B cell (primary cell): Measurements from ENCODE around the gene TUT7. TPM values are rescaled to one million over a fixed set of nuclear protein-coding genes. Genes with fewer than 3 reads are reported as not detected.

ENCODE experiments used
- ATAC-seq: fragments of 200-7000 bp; cut with Tn5 transposase; one replicate; pipeline ENCODE4 v1.10.0; 2021; ENCODE audit warnings: low read depth, mild to moderate bottlenecking, moderate number of reproducible peaks, moderate library complexity
- CTCF ChIA-PET: fragments of 350-600 bp; sonication (Branson Sonifier 250); formaldehyde crosslinking; loops from one replicate; lab custom pipeline; 2021; ENCODE audit warnings: antibody characterized with exemption, inconsistent platforms; lab: Charles Lee
- POLR2A ChIA-PET: fragments of 350-600 bp; sonication (Branson Sonifier 250); formaldehyde crosslinking; loops from one replicate; lab custom pipeline; 2021; ENCODE audit warnings: antibody characterized with exemption; lab: Charles Lee
- DNase-seq: peaks from one replicate; pipeline ENCODE4 v3.0.0; 2013
- H2AFZ ChIP-seq: 2 replicates; pipeline ENCODE4 v1.6.1; 2012; ENCODE audit warnings: mild to moderate bottlenecking, low read depth, low read length; ENCODE audit not compliant: insufficient read depth, poor library complexity, severe bottlenecking
- H3K27ac ChIP-seq, 2 donors: 1 replicate in 1 of 2; 2 replicates in 1 of 2; pipeline ENCODE4 v1.5.1; 2012 to 2013; ENCODE audit warnings: low read length in 2 of 2, mild to moderate bottlenecking in 2 of 2, moderate library complexity in 1 of 2
- H3K27me3 ChIP-seq, 4 experiments: fragments of 200-600 bp in 1 of 4; sonication (generic) in 1 of 4; replicated peaks in 1 of 4; 1 replicate in 2 of 4; 2 replicates in 2 of 4; pipeline versions ENCODE4 v1.6.1 to v1.7.0; 2013 to 2016; ENCODE audit warnings: low read length in 3 of 4, mild to moderate bottlenecking in 2 of 4, mixed read lengths in 1 of 4, moderate library complexity in 1 of 4; ENCODE audit not compliant: insufficient read depth in 4 of 4, control insufficient read depth in 3 of 4; ENCODE audit errors: control extremely low read depth in 1 of 4
- H3K36me3 ChIP-seq, 2 experiments: replicated peaks in 1 of 2; 1 replicate in 1 of 2; 2 replicates in 1 of 2; pipeline versions ENCODE4 v1.6.1 to v1.7.1; 2013; ENCODE audit warnings: low read length in 1 of 2; ENCODE audit not compliant: insufficient read depth in 2 of 2, control insufficient read depth in 1 of 2; ENCODE audit errors: control extremely low read depth in 1 of 2, extremely low read depth in 1 of 2
- H3K4me1 ChIP-seq, 2 donors: fragments of 200-600 bp in 1 of 2; sonication (generic) in 1 of 2; 1 replicate in 1 of 2; 2 replicates in 1 of 2; pipeline versions ENCODE4 v1.5.1 to v1.6.1; 2013 to 2017; ENCODE audit warnings: low read length in 2 of 2; ENCODE audit not compliant: control insufficient read depth in 2 of 2, insufficient read depth in 2 of 2
- H3K4me2 ChIP-seq: replicated peaks from 2 replicates; pipeline ENCODE3; 2012; ENCODE audit warnings: mild to moderate bottlenecking, low read depth, low read length; ENCODE audit not compliant: poor library complexity, severe bottlenecking
- H3K4me3 ChIP-seq, 5 experiments: fragments of 200-600 bp in 1 of 5; sonication (generic) in 1 of 5; 1 replicate in 3 of 5; 2 replicates in 2 of 5; pipeline versions ENCODE4 v1.5.1 to v1.7.0; 2011 to 2016; ENCODE audit warnings: low read length in 4 of 5, mild to moderate bottlenecking in 4 of 5, low read depth in 2 of 5, control low read depth in 1 of 5, moderate library complexity in 1 of 5; ENCODE audit not compliant: insufficient read depth in 1 of 5; ENCODE audit errors: control extremely low read depth in 1 of 5, extremely low read depth in 1 of 5
- H3K79me2 ChIP-seq: fragments of 200-600 bp; sonication (generic); one replicate; pipeline ENCODE4 v1.6.0; 2016; ENCODE audit warnings: low read length; ENCODE audit not compliant: control insufficient read depth, insufficient read depth
- H3K9ac ChIP-seq: fragments of 200-600 bp; sonication (generic); 2 replicates; pipeline ENCODE4 v1.6.1; 2017; ENCODE audit warnings: mild to moderate bottlenecking, low read length, moderate library complexity
- H3K9me3 ChIP-seq, 3 donors: one replicate each; pipeline versions ENCODE4 v1.6.1 to v1.7.1; 2013; ENCODE audit warnings: low read length in 2 of 3; ENCODE audit not compliant: control insufficient read depth in 2 of 3, insufficient read depth in 1 of 3; ENCODE audit errors: control extremely low read depth in 1 of 3
- H4K20me1 ChIP-seq: 2 replicates; pipeline ENCODE4 v1.6.0; 2012; ENCODE audit warnings: mild to moderate bottlenecking, low read length; ENCODE audit not compliant: insufficient read depth, control insufficient read depth, poor library complexity, severe bottlenecking
- H3K27ac Mint-ChIP-seq: one replicate; pipeline ENCODE4 v1.8.0; 2021; ENCODE audit warnings: mixed read lengths
- H3K27me3 Mint-ChIP-seq: one replicate; pipeline ENCODE4 v1.8.0; 2021; ENCODE audit warnings: mixed read lengths
- H3K4me1 Mint-ChIP-seq: one replicate; pipeline ENCODE4 v1.8.0; 2021; ENCODE audit warnings: mixed read lengths
- H3K4me3 Mint-ChIP-seq: one replicate; pipeline ENCODE4 v1.8.0; 2021; ENCODE audit warnings: mixed read lengths
- H3K9me3 Mint-ChIP-seq: one replicate; pipeline ENCODE4 v1.8.0; 2022; ENCODE audit warnings: mixed read lengths; ENCODE audit not compliant: insufficient read depth
- EZH2 ChIP-seq: IDR thresholded peaks from 2 replicates; pipeline ENCODE4 v1.6.1; 2012; ENCODE audit warnings: borderline replicate concordance, low read depth, mild to moderate bottlenecking, moderate library complexity, low read length; ENCODE audit not compliant: insufficient read depth, poor library complexity, severe bottlenecking
- WGBS: methylation state at CpG from one replicate; pipeline ENCODE4 v1.1.5; 2013; ENCODE audit warnings: missing lambda C conversion rate; ENCODE audit not compliant: insufficient coverage; 5-methylcytosine and 5-hydroxymethylcytosine counted together
- intact Hi-C: fragments of 100-400 bp; cut with micrococcal nuclease; formaldehyde crosslinking; loops from one replicate; pipeline ENCODE4 v1.10.0; 2022
- polyA plus RNA-seq: library from polyadenylated mRNA; depleted of rRNA; stranded (reverse); fragments of >200 nt; gene quantifications from 2 replicates; pipeline ENCODE4 v1.2.3, GENCODE V29; 2012
- total RNA-seq, 2 donors: library from RNA; stranded (reverse); fragments of 120-200 nt in 1 of 2; gene quantifications; 1 replicate in 1 of 2; 2 replicates in 1 of 2; pipeline versions ENCODE4 v1.2.3 to v1.2.4, GENCODE V29; 2013 to 2022
- TF ChIP-seq, protein P1 (sequence below): fragments of 200-600 bp; IDR thresholded peaks from one replicate; pipeline ENCODE4 v1.8.0; 2022; ENCODE audit warnings: antibody characterized with exemption, mild to moderate bottlenecking

The TUT7 gene
- total and polyA plus RNA-seq, 2 donors (not counting 1 experiment from before 2014, with no cell fraction given): 18.3 to 70.7 TPM

DNA sequence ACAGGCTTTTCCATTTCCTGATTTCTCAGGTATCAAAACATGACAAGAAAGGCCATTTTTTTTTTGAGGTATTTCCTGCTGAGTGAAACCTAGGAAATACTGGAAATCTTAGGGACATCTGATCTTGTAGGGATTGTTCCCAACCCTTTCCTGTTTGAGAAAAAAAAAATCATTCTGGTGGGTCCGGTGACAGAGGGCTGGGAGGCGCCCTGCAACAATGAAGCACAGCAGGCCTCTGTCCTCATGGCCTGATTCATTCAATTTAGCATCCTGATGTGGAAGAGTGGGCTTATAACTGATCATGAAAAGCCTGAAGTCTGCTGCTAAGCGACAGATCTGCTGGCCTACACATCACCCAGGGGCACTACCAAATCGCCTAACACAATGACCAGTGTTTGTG lies 91.7 kb downstream of the TUT7 start:
- no peak for TF ChIP-seq EZH2
- TF ChIP-seq, protein P1, sequence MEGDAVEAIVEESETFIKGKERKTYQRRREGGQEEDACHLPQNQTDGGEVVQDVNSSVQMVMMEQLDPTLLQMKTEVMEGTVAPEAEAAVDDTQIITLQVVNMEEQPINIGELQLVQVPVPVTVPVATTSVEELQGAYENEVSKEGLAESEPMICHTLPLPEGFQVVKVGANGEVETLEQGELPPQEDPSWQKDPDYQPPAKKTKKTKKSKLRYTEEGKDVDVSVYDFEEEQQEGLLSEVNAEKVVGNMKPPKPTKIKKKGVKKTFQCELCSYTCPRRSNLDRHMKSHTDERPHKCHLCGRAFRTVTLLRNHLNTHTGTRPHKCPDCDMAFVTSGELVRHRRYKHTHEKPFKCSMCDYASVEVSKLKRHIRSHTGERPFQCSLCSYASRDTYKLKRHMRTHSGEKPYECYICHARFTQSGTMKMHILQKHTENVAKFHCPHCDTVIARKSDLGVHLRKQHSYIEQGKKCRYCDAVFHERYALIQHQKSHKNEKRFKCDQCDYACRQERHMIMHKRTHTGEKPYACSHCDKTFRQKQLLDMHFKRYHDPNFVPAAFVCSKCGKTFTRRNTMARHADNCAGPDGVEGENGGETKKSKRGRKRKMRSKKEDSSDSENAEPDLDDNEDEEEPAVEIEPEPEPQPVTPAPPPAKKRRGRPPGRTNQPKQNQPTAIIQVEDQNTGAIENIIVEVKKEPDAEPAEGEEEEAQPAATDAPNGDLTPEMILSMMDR: no peak
- intact Hi-C loops: no loop called here
- Mint-ChIP-seq H3K4me1 (no peaks in the 10 kb centered on the region), H3K27me3 (no peaks in the 10 kb centered on the region), H3K27ac (no peak overlapping the region), H3K4me3 (no peak overlapping the region), H3K9me3 (no peaks in the 10 kb centered on the region)
- ChIA-PET POLR2A (no interaction called here), CTCF (no interaction called here)
- Histone ChIP-seq H3K27ac (no peak overlapping the region), H3K79me2 (no peaks in the 10 kb centered on the region), H3K9me3 (no peaks in the 10 kb centered on the region), H2AFZ (no peak overlapping the region), H3K4me2 (no peak overlapping the region), H3K36me3 (peaks cover 0 to 21% of the 10 kb centered on the region in 2 experiments), H4K20me1 (no peaks in the 10 kb centered on the region), H3K27me3 (no peaks in the 10 kb centered on the region), H3K4me1 (no peaks in the 10 kb centered on the region), H3K9ac (no peak overlapping the region), H3K4me3 (no peak overlapping the region)
- DNase-seq (no peak), ATAC-seq (no peak)
- 100% methylated on average over 2 of the region's 4 CpGs for WGBS

- no peaks in the 10 kb centered on the region for H3K9me3 ChIP-seq
- Mint-ChIP-seq H3K9me3 (no peaks in the 10 kb centered on the region), H3K4me1 (no peaks in the 10 kb centered on the region), H3K27ac (no peak within 1 kb of the TSS), H3K27me3 (no peaks in the 10 kb centered on the region), H3K4me3 (no peak within 1 kb of the TSS)
- peaks cover 0 to 14% of the 10 kb centered on the region in 2 experiments for H3K36me3 ChIP-seq
- no peak for DNase-seq
- H2AFZ ChIP-seq: no peak within 1 kb of the TSS
- H3K27ac ChIP-seq: no peak within 1 kb of the TSS
- no peaks in the 10 kb centered on the region for H3K27me3 ChIP-seq
- no peaks in the 10 kb centered on the region for H3K79me2 ChIP-seq
- ChIA-PET POLR2A (no interaction called here), CTCF (no interaction called here)
- WGBS: 81% methylated on average over 7 of the region's 8 CpGs
- no peaks in the 10 kb centered on the region for H4K20me1 ChIP-seq
- no peak within 1 kb of the TSS for H3K9ac ChIP-seq
- ATAC-seq: no peak
- H3K4me1 ChIP-seq: no peaks in the 10 kb centered on the region
- no peak within 1 kb of the TSS for H3K4me3 ChIP-seq
- H3K4me2 ChIP-seq: no peak within 1 kb of the TSS
- no peak for TF ChIP-seq EZH2
- TF ChIP-seq, protein P1: no peak
- intact Hi-C loops: no loop called here
Observed at GRCh38 chr9:86259557-86259956, 94.7 kb downstream of the TUT7 start, which contains the start of gene C9orf153. TSS of gene C9orf153 (minus strand) at chr9:86259657. CDS start at chr9:86229603, 30,054 bp downstream.
